HEK293 (cell line): Measurements from ENCODE around the gene PA2G4.
A peak's percentile ranks its signal among the peaks of the same experiment; 100 is the strongest.

Experiments used
- TCF7L2 ChIP-seq: IDR thresholded peaks from 2 replicates; pipeline ENCODE4 v1.6.1; 2011; ENCODE audit warnings: low read depth, mild to moderate bottlenecking, inconsistent platforms, low read length, moderate library complexity, borderline replicate concordance
- ZIC2 ChIP-seq: fragments of 450-650 bp; formaldehyde crosslinking; IDR thresholded peaks from 2 replicates; pipeline ENCODE4 v1.5.1; 2016; ENCODE audit warnings: missing biosample characterization, missing genetic modification characterization
- TF ChIP-seq, protein P1 (sequence below): fragments of 450-650 bp; formaldehyde crosslinking; IDR thresholded peaks from 2 replicates; pipeline ENCODE4 v1.5.1; 2016; ENCODE audit warnings: missing biosample characterization, missing genetic modification characterization

GRCh38 chr12:56121204-56121870 is 17.0 kb downstream of the PA2G4 start:
- TF ChIP-seq, protein P1, sequence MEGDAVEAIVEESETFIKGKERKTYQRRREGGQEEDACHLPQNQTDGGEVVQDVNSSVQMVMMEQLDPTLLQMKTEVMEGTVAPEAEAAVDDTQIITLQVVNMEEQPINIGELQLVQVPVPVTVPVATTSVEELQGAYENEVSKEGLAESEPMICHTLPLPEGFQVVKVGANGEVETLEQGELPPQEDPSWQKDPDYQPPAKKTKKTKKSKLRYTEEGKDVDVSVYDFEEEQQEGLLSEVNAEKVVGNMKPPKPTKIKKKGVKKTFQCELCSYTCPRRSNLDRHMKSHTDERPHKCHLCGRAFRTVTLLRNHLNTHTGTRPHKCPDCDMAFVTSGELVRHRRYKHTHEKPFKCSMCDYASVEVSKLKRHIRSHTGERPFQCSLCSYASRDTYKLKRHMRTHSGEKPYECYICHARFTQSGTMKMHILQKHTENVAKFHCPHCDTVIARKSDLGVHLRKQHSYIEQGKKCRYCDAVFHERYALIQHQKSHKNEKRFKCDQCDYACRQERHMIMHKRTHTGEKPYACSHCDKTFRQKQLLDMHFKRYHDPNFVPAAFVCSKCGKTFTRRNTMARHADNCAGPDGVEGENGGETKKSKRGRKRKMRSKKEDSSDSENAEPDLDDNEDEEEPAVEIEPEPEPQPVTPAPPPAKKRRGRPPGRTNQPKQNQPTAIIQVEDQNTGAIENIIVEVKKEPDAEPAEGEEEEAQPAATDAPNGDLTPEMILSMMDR, result no peak
- TF ChIP-seq TCF7L2, result no peak
- TF ChIP-seq ZIC2 (tag by site-specific recombination), result 0 out of 2 replicates have a peak, but pooled peaks have one; percentile 10
